Fibroblast of skin of right quadriceps (primary cell): ENCODE measurements around the gene RHOB.
A peak's percentile ranks its signal among the peaks of the same experiment; 100 is the strongest.
"Not testable (repeated sequence)": the region's sequence is repeated elsewhere in the genome, so short reads cannot be mapped to it uniquely, and the experiment has no call there.

Source experiments
- DNase-seq: peaks from one replicate; pipeline ENCODE4 v3.0.0-alpha.2; 2013

The RHOB gene

GRCh38 chr2:20446917-20447436 lies at the start of gene RHOB:
TSS of gene RHOB (plus strand) at chr2:20447074. CDS start at chr2:20447466, 392 bp downstream.
- peak; percentile 99 for DNase-seq

DNA sequence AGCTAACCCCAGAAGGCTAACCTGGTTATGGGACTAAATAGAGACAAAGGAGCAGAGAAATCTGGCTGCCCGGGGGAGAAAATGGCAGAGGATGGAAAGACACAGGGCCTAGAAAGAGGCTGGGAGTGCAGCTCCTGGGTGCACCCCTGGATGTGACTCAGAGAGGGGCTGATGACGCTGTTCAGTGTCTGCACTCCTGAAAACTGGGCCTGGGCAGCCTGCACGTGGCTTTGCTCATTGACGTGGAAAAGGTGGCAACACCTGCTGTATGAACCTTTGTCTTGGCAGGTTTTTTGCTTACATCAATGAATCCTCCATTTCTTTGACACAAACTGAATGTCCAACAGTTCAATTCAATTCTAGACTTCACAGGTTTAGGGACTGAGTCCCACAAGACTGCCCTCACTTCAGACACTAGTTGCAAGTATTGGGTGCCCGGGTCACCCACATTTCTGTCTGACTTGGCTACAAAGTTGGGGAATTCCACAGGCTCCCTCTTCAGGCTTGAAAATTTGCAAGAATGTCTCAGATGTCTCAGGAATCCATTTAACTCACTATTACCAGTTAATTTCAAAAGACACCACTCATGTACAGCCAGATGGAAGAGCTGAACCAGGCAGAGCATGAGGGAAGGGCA lies 48.9 kb upstream of the RHOB start:
- no peak for DNase-seq

DNA sequence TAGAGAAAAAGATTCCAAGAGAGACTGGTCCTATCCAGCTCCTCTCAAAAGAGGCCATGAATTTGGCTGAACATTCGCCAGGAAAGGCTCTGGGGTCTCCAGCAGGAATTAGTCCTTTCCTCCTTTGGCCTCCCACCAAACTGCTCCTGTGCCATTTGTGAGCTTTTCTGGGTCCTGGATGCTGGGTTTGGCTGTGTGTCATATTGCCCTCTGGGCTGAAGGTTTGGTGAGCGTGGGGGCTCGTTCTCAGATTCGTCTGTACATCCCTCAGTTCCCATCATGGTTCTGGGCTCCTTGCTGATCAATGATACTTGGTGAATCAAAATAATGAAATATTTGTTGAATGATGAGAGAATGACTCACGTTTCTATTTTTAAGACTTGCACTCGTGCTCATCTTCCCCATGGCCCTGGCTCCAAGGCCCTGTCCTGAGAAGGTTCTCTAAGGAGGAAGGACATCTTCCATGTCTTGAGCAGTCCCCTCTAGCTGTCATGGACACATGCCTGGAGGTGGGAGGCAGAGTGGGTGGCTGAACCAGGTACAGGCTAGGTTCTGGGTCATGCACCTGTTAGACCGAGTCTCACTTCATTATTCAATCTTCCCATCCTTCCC lies 47.8 kb upstream of the RHOB start:
- no peak for DNase-seq

DNA sequence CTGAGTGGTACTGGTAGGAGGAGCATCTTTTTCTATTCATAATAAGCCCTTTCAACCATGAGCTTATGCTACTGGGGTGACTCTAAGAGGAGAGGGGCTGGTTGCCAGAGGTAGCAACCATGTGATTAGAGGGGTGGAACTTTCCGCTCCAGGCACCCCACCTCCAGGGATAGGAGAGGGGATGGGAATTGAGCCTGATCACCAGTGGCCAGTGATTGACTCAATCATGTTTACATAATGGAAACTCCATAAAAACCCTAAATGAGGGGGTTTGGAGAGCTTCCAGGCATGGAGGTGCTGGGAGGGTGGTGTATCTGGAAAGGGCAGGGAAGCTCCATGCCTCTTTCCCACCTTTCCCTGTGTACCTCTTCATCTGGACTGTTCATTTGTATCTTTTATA lies 46.6 kb upstream of the RHOB start:
- DNase-seq = no peak

- DNase-seq = no peak
Measured at GRCh38 chr2:20400787-20401488, 45.9 kb upstream of the RHOB start.

DNA sequence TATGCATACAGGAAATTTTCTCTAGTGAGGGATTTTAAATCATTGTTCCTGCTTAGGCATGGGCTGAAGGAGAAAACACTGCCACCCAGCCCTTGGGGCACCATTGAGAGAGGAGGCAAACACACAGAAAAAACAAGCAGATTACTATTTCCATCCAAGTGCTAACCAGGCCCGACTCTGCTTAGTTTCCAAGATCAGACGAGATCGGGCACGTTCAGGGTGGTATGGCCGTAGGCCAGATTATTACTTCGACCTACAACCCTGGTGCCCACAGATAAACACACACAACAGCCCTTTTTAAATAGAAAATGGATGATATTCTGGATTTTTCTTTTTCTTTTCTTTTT lies 45.4 kb upstream of the RHOB start:
- no peak for DNase-seq

DNA sequence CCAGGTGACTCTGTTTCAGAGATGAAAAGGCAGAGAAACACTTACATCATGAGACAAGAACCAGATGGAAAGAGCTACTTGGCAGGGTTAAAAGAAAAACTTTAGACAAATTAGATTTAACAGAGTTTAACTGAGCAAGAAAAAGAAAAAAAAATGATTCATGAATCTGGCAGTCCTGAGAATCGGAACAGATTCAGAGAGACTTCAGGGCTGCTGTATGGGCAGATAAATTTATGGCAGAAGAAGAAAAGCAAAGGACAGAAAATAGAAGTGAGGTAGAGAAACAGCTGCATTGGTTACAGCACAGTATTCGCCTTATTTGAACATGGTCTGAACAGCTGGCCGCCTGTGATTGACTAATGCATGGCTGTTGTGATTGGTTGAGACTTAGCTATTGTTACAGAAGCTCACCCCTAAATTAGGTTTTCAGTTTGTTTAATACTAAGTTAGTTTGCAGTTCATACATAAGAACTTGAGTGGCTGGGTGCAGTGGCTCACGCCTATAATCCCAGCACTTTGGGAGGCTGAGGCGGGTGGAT lies 43.0 kb upstream of the RHOB start:
- no peak for DNase-seq

- DNase-seq = no peak
Measured at GRCh38 chr2:20404950-20405349, 41.9 kb upstream of the RHOB start.

DNA sequence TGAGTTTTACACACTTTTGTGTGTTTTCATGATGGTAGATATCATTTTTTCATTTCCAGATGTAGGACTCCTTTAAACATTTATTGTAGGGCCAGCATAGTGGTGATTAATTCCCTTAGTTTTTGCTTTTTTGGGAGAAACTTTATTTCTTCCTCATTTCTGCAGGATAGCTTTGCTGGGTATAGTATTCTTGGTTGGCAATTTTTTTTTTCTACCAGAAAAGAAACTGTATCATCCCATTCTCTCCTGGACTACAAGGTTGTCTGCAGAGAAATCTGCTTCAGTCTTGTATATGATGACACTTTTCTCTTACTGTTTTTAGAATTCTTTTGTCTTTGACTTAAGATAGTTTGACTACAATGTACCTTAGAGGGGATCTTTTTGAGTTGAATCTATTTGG lies 37.8 kb upstream of the RHOB start:
- DNase-seq = no peak

- no peak for DNase-seq
Measured at GRCh38 chr2:20410556-20411277, 36.2 kb upstream of the RHOB start.

DNA sequence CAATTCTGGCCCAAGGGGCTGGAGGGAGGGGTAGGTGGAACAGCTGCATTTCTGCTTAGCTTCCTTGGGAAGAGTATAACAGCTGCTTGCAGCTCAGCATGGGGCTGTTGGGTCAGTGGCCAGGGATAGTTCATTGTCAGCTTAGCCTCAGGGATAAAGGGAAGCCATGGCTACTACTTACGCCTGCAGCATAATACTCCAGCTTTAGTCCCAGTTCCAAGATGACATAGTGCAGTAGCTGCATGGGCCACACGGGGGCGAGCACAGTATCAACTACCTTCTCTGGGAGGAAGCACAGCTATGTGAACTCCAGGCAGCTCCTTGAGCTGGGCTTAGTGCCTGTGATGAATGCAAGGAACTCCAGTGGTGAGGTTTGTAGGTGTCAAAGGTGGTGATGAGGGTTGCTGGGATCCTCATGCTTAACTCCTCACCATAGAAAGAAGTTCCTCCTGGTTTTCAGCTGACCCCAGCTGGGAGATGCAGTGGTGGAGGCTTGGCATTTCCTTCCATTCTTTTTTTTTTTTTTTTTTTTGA lies 35.4 kb upstream of the RHOB start:
- DNase-seq = peak; percentile 68

DNA sequence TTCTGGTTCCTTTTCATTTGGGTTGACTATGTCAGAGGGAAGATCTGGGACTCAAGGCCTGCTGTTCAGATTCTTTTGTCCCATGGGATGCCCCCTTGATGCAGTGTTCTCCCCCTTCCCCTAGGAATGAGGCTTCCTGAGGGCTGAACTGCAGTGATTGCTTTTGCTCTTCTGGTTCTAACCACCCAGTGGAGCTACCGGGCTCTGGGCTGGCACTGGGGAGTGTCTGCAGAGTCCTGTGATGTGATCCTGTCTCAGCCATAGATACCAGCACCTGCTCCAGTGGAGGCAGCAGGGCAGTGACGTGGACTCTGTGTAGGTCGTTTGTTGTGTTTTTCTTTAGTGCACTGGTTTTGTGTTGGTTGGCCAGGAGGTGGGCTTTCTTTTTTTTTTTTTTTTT lies 32.1 kb upstream of the RHOB start:
- no peak for DNase-seq

DNA sequence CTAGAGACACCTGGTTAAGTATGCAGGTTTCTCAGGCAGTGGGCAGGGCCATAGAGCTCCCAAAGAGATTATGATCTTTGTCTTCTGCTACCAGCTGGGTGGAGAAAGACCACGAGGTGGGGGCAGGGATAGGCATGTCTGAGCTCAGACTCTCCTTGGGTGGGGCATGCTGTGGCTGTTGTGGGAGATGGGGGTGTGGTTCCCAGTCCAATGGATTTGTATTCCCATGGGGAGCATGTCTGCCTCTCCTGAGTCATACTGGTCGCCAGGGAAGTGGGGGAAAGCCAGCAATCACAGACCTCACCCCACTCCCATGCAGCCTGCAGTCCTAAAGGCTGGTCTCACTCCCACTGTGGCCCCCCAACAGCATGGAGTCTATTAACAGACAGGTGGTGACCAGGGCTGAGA lies 31.4 kb upstream of the RHOB start:
- DNase-seq = peak; percentile 45

DNA sequence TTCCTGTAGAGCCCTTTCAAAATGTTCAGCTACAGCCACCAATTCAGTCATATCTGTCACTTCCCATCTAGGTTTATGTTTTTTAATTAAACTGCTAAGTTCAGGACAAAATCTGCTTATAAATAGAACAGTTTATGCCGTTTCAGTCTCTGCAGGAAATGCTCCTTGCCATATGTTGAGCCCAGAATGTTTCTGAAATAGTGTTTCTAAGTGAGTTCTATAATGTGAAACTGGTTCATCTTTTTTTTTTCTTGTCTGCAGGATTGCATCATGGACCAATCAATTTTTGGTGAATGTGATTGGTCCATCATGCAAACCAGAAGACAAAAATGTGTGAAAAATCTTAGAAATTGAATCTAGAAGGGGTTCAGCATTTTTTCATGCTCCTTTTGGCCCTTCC lies 30.2 kb upstream of the RHOB start:
- no peak for DNase-seq

GRCh38 chr2:20417230-20417821 lies 29.5 kb upstream of the RHOB start:
- not testable (repeated sequence) for DNase-seq

DNA sequence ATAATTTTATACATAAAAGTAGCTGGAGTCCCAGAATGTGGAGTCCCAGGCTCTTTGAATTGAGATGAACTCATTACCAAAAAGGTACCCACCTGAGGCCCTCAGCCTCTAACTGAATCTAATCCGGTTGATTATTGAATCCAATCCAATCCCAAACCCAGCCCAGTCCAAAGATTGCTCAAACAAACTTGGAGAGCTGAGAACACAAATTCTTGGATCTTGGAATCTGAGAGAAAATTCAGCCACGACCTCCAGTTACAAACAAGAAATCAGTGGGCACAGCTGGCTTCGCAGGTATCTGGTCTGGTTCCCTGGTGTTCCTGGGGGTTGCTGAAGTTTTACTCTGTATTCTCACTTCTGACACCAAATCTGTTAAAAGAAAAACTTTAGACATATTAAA lies 28.4 kb upstream of the RHOB start:
- DNase-seq = no peak

GRCh38 chr2:20419007-20419576 lies 27.8 kb upstream of the RHOB start:
- DNase-seq = no peak

GRCh38 chr2:20419752-20420151 lies 27.1 kb upstream of the RHOB start:
- DNase-seq = no peak

DNA sequence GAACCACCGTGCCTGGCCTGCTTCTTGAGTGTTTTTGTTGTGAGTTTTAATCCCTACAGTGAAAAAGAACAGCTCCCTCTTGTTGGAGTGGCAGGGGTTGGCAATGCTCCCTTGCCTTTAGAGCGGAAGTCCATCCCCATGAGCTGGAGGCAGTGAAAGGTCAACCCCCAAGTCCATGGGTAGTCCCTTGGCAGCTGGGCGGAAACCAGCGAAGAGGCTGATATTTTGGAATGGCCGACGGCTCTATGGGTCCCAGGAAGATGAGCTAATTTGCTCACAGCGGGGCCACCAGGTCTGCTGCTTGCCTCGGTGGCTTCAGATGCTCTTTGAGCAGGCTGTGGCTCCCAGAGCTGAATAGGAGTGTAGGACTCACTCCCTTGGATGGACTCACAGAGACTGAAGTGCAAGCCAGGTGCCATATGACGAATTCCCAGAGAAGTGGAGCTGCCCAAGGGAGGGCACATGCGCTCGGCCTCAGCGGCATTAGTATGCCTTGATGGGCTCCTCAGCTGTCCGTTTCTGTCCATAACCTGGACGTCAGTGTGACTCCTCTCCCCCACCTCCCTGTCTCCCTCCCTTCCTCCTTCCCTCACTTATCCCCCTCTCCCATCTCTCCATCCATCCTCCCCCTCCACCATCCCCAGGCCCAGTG lies 25.4 kb upstream of the RHOB start:
- no peak for DNase-seq

- DNase-seq = peak; percentile 76
Measured at GRCh38 chr2:20421988-20422370, 24.9 kb upstream of the RHOB start.

- peak; percentile 37 for DNase-seq
Measured at GRCh38 chr2:20422402-20423271, 24.2 kb upstream of the RHOB start.
